Right lobe of liver (tissue), 4 donors: ENCODE data around the gene ACTR6.

Experiments
- CTCF ChIP-seq, 4 donors: fragments of 200-600 bp in 3 of 4; fragments of 450-650 bp in 1 of 4; IDR thresholded peaks; one replicate each; pipeline versions ENCODE4 v1.5.1 to v1.8.0; 2016 to 2022; ENCODE audit warnings: antibody characterized with exemption in 4 of 4, mild to moderate bottlenecking in 2 of 4
- POLR2A ChIP-seq: fragments of 450-650 bp; IDR thresholded peaks from one replicate; pipeline ENCODE4 v1.6.1; 2017; ENCODE audit warnings: antibody characterized with exemption, mild to moderate bottlenecking
- donor health status: DM: no; HTN: no; CAD: no.
- donor health status: DM: no; HTN: no; CAD: no.
- donor health status: DM: no; HTN: yes; CAD: no.

GRCh38 chr12:100199347-100200149 is 1.1 kb upstream of the ACTR6 start:
- TF ChIP-seq POLR2A (no peak), CTCF (IDR thresholded peaks at IDR 0.05) (no peak)
